UCSD-AML1 (cell line): ENCODE measurements around the gene WNT11.

Experiments used
- DNase-seq: peaks from one replicate; lab custom pipeline; 2025; ENCODE audit not compliant: unreplicated experiment; lab: John Stamatoyannopoulos, UW

WNT11 gene

GRCh38 chr11:76238551-76238950 lies 32.2 kb upstream of the WNT11 start:
- no peak for DNase-seq

- DNase-seq = no peak
These were observed 31.6 kb upstream of the WNT11 start for GRCh38 chr11:76237914-76238313.

GRCh38 chr11:76237000-76237649 lies 30.8 kb upstream of the WNT11 start:
- no peak for DNase-seq

- peak; percentile 87 for DNase-seq
These were observed 30.0 kb upstream of the WNT11 start for GRCh38 chr11:76236092-76236999.

GRCh38 chr11:76235233-76236091 lies 29.2 kb upstream of the WNT11 start:
- DNase-seq = peak; percentile 93

GRCh38 chr11:76234416-76235232 lies 28.3 kb upstream of the WNT11 start:
- DNase-seq = no peak

- no peak for DNase-seq
These were observed 27.7 kb upstream of the WNT11 start for GRCh38 chr11:76234021-76234415.

GRCh38 chr11:76233196-76233921 lies 27.1 kb upstream of the WNT11 start:
- DNase-seq = no peak

GRCh38 chr11:76232026-76232665 lies 25.8 kb upstream of the WNT11 start:
- no peak for DNase-seq

GRCh38 chr11:76231121-76231738 lies 24.9 kb upstream of the WNT11 start:
- DNase-seq = no peak

GRCh38 chr11:76230392-76230791 lies 24.1 kb upstream of the WNT11 start:
- DNase-seq = no peak

- no peak for DNase-seq
These were observed 23.5 kb upstream of the WNT11 start for GRCh38 chr11:76229690-76230240.

- no peak for DNase-seq
These were observed 22.5 kb upstream of the WNT11 start for GRCh38 chr11:76228875-76229149.

GRCh38 chr11:76228071-76228874 lies 22.0 kb upstream of the WNT11 start:
- no peak for DNase-seq

- no peak for DNase-seq
These were observed 20.3 kb upstream of the WNT11 start for GRCh38 chr11:76226626-76227025.

GRCh38 chr11:76225122-76225611 lies 18.9 kb upstream of the WNT11 start:
- DNase-seq = no peak

GRCh38 chr11:76224461-76225121 lies 18.3 kb upstream of the WNT11 start:
- no peak for DNase-seq
